Right ventricle myocardium inferior (tissue), 1 donor: ENCODE data around the gene USP17L28. TPM values are rescaled to one million over a fixed set of nuclear protein-coding genes. Genes with fewer than 3 reads are reported as not detected.
"Not testable (repeated sequence)": the region's sequence is repeated elsewhere in the genome, so short reads cannot be mapped to it uniquely, and the experiment has no call there.

Experiments
- ATAC-seq: fragments of 200-7000 bp; cut with Tn5 transposase; one replicate; pipeline ENCODE4 v1.9.1; 2020; ENCODE audit warnings: mild to moderate bottlenecking, moderate library complexity
- DNase-seq: peaks from one replicate; pipeline ENCODE4 v3.0.0; 2021; ENCODE audit errors: missing footprints
- intact Hi-C: fragments of 100-400 bp; cut with DNase I; formaldehyde crosslinking; loops from one replicate; pipeline ENCODE4 v1.11.0; 2022
- long read RNA-seq: library from polyadenylated mRNA; unstranded; transcript quantifications from one replicate; pipeline ENCODE4 v2.0.0, GENCODE V29; 2021
- total RNA-seq: library from RNA; stranded (reverse); fragmentation: NEBNext Ultra II Directional; extraction: Animal tissue kit (Norgen Biotek cat#: 25700); gene quantifications from one replicate; pipeline ENCODE4 v1.2.1, GENCODE V29; 2021
- donor health status: DM: no; HTN: yes; CAD: no; lungs with severe emphysema.

The USP17L28 gene
- total RNA-seq: not detected
- long read RNA-seq: 0 reads

DNA sequence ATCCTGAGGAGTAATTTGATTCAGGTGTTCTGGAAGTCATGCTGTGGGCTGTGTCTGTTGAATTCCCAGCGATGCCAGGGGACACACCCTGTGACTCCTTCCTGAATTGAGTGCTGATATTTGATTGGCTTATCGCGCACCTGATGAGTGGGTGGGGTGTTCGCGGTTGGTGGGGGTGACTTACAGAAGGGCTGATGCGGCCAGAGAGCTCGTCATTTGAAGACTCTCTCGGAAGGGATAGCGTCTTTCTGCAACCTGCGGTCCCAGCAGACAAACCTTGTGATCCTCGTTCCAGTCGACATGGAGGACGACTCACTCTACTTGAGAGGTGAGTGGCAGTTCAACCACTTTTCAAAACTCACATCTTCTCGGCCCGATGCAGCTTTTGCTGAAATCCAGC lies at the start of gene USP17L28:
TSS of gene USP17L28 (plus strand) at position 301 of the 400 bp plus-strand sequence. CDS start at position 301, 0 bp downstream.
- DNase-seq, ATAC-seq, intact Hi-C loops: not testable (repeated sequence)

DNA sequence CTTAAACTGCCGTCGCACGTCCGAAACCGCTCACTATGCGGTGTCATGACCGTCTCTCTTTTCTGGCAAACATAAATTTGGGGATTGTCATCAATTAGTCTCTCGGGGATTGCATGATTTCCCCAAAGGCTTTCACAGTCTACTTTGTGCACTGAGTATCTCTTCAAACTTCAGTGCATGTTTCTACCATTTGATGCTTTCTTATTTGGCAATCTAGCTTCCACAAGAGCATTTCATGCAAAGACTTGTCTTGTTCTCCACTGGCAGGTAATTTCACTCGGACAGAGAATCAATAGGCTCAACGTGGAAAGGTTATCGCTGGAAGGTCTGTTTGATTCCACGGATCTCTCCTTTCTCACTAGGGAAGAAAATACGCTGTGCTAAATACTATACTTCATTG lies 24.5 kb upstream of the USP17L28 start:
- ATAC-seq, DNase-seq, intact Hi-C loops: not testable (repeated sequence)

GRCh38 chr4:9324865-9325264 lies 23.8 kb upstream of the USP17L28 start, which contains the start of gene USP17L24:
USP17L24 (plus strand) TSS chr4:9325165; CDS start chr4:9325165, 0 bp downstream.
- intact Hi-C loops, DNase-seq, ATAC-seq: not testable (repeated sequence)

GRCh38 chr4:9329611-9330010 lies 19.1 kb upstream of the USP17L28 start, which contains the start of gene USP17L25:
USP17L25 (plus strand) TSS chr4:9329911; CDS start chr4:9329911, 0 bp downstream.
- ATAC-seq, DNase-seq, intact Hi-C loops: not testable (repeated sequence)

GRCh38 chr4:9334358-9334757 lies 14.3 kb upstream of the USP17L28 start, which contains the start of gene USP17L26:
USP17L26 (plus strand) TSS chr4:9334658; CDS start chr4:9334658, 0 bp downstream.
- ATAC-seq, DNase-seq, intact Hi-C loops: not testable (repeated sequence)

DNA sequence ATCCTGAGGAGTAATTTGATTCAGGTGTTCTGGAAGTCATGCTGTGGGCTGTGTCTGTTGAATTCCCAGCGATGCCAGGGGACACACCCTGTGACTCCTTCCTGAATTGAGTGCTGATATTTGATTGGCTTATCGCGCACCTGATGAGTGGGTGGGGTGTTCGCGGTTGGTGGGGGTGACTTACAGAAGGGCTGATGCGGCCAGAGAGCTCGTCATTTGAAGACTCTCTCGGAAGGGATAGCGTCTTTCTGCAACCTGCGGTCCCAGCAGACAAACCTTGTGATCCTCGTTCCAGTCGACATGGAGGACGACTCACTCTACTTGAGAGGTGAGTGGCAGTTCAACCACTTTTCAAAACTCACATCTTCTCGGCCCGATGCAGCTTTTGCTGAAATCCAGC lies 9.6 kb upstream of the USP17L28 start, which contains the start of gene USP17L5:
TSS of gene USP17L5 (plus strand) at position 301 of the 400 bp plus-strand sequence. CDS start at position 301, 0 bp downstream.
- DNase-seq, ATAC-seq, intact Hi-C loops: not testable (repeated sequence)

DNA sequence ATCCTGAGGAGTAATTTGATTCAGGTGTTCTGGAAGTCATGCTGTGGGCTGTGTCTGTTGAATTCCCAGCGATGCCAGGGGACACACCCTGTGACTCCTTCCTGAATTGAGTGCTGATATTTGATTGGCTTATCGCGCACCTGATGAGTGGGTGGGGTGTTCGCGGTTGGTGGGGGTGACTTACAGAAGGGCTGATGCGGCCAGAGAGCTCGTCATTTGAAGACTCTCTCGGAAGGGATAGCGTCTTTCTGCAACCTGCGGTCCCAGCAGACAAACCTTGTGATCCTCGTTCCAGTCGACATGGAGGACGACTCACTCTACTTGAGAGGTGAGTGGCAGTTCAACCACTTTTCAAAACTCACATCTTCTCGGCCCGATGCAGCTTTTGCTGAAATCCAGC lies 4.8 kb upstream of the USP17L28 start, which contains the start of gene USP17L27:
TSS of gene USP17L27 (plus strand) at position 301 of the 400 bp plus-strand sequence. CDS start at position 301, 0 bp downstream.
- intact Hi-C loops, DNase-seq, ATAC-seq: not testable (repeated sequence)

GRCh38 chr4:9350866-9351265 lies 2.2 kb downstream of the USP17L28 start:
- ATAC-seq, intact Hi-C loops, DNase-seq: not testable (repeated sequence)

- DNase-seq, ATAC-seq, intact Hi-C loops: not testable (repeated sequence)
Observed at GRCh38 chr4:9353338-9353737, 4.6 kb downstream of the USP17L28 start, which contains the start of gene USP17L29. USP17L29 (plus strand) TSS chr4:9353638; CDS start chr4:9353638, 0 bp downstream.

- intact Hi-C loops, ATAC-seq, DNase-seq: not testable (repeated sequence)
Observed at GRCh38 chr4:9362829-9363228, 14.1 kb downstream of the USP17L28 start, which contains the start of gene USP17L30. USP17L30 (plus strand) TSS chr4:9363129; CDS start chr4:9363129, 0 bp downstream.

GRCh38 chr4:9379881-9380280 lies 31.2 kb downstream of the USP17L28 start:
- intact Hi-C loops, ATAC-seq, DNase-seq: not testable (repeated sequence)

GRCh38 chr4:9381012-9381534 lies 32.4 kb downstream of the USP17L28 start:
- ATAC-seq, intact Hi-C loops: not testable (repeated sequence)
- DNase-seq: peak; percentile 67

GRCh38 chr4:9384126-9384525 lies 35.4 kb downstream of the USP17L28 start:
- intact Hi-C loops: no loop called here
- no peak for ATAC-seq
- DNase-seq: no peak

- intact Hi-C loops, ATAC-seq, DNase-seq: not testable (repeated sequence)
Observed at GRCh38 chr4:9389001-9389400, 40.3 kb downstream of the USP17L28 start.

Other genes starting within 250 kb of the USP17L28 start
- gene FAM90A26, start 178.5 kb upstream of the USP17L28 start, total RNA-seq: not detected
- not detected for gene USP17L10, start 138.2 kb upstream of the USP17L28 start, total RNA-seq
- not detected for gene USP17L11, start 133.5 kb upstream of the USP17L28 start, total RNA-seq
- gene USP17L12, start 128.7 kb upstream of the USP17L28 start, total RNA-seq: not detected
- gene USP17L13, start 124.0 kb upstream of the USP17L28 start, total RNA-seq: not detected
- not detected for gene USP17L15, start 114.5 kb upstream of the USP17L28 start, total RNA-seq
- not detected for gene USP17L17, start 105.0 kb upstream of the USP17L28 start, total RNA-seq
- gene USP17L18, start 100.3 kb upstream of the USP17L28 start, total RNA-seq: not detected
- gene USP17L19, start 95.5 kb upstream of the USP17L28 start, total RNA-seq: not detected
- gene USP17L20, start 90.8 kb upstream of the USP17L28 start, total RNA-seq: not detected
- gene USP17L21, start 86.0 kb upstream of the USP17L28 start, total RNA-seq: not detected
- gene USP17L22, start 81.3 kb upstream of the USP17L28 start, total RNA-seq: not detected
- not detected for gene USP17L24, start 23.7 kb upstream of the USP17L28 start, total RNA-seq
- gene USP17L25, start 19.0 kb upstream of the USP17L28 start, total RNA-seq: not detected
- gene USP17L26, start 14.2 kb upstream of the USP17L28 start, total RNA-seq: not detected
- gene USP17L5, start 9.5 kb upstream of the USP17L28 start, total RNA-seq: not detected
- gene USP17L27, start 4.7 kb upstream of the USP17L28 start, total RNA-seq: not detected
- gene USP17L29, start 4.7 kb downstream of the USP17L28 start, total RNA-seq: not detected
- not detected for gene USP17L30, start 14.2 kb downstream of the USP17L28 start, total RNA-seq
- not detected for gene DEFB131A, start 95.5 kb downstream of the USP17L28 start, total RNA-seq